Upper lobe of left lung (tissue), 4 donors: ENCODE measurements around the gene SPDL1.

ENCODE experiments used
- POLR2AphosphoS5 ChIP-seq, 2 donors: sonication (generic); formaldehyde crosslinking; IDR thresholded peaks; one replicate each; pipeline ENCODE4 v1.5.1; 2017; ENCODE audit warnings: antibody characterized with exemption in 2 of 2
- TF ChIP-seq, protein P1 (sequence below), 6 experiments: fragments of 450-650 bp in 4 of 6; fragments of 200-600 bp in 2 of 6; sonication (generic) in 2 of 6; IDR thresholded peaks; one replicate each; pipeline ENCODE4 v1.5.1; 2016 to 2019; ENCODE audit warnings: antibody characterized with exemption in 6 of 6

- TF ChIP-seq, protein P1, sequence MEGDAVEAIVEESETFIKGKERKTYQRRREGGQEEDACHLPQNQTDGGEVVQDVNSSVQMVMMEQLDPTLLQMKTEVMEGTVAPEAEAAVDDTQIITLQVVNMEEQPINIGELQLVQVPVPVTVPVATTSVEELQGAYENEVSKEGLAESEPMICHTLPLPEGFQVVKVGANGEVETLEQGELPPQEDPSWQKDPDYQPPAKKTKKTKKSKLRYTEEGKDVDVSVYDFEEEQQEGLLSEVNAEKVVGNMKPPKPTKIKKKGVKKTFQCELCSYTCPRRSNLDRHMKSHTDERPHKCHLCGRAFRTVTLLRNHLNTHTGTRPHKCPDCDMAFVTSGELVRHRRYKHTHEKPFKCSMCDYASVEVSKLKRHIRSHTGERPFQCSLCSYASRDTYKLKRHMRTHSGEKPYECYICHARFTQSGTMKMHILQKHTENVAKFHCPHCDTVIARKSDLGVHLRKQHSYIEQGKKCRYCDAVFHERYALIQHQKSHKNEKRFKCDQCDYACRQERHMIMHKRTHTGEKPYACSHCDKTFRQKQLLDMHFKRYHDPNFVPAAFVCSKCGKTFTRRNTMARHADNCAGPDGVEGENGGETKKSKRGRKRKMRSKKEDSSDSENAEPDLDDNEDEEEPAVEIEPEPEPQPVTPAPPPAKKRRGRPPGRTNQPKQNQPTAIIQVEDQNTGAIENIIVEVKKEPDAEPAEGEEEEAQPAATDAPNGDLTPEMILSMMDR (IDR thresholded peaks at IDR 0.05): no peak
- TF ChIP-seq POLR2AphosphoS5 (IDR thresholded peaks at IDR 0.05): no peak
Measured at GRCh38 chr5:169609716-169610115, 26.1 kb downstream of the SPDL1 start.
